Hematopoietic multipotent progenitor cell treated with erythropoietin and hydrocortisone succinate and interleukin-3 and kit ligand, for 15 days (in vitro differentiated cells): ENCODE data around the gene MILR1.
"Not testable (repeated sequence)": the region's sequence is repeated elsewhere in the genome, so short reads cannot be mapped to it uniquely, and the experiment has no call there.

Experiments
- DNase-seq: peaks from one replicate; pipeline ENCODE4 v3.0.0-alpha.2; 2015; ENCODE audit warnings: low spot score

MILR1 gene

GRCh38 chr17:64472564-64472963 is 23.6 kb downstream of the MILR1 start:
- DNase-seq, result no peak

- DNase-seq, result no peak
These were observed 28.9 kb downstream of the MILR1 start for GRCh38 chr17:64477849-64478248.

GRCh38 chr17:64480951-64481350 is 32.0 kb downstream of the MILR1 start:
- no peak for DNase-seq

GRCh38 chr17:64484380-64484779 is 35.5 kb downstream of the MILR1 start:
- no peak for DNase-seq

GRCh38 chr17:64488301-64488700 is 39.4 kb downstream of the MILR1 start:
- DNase-seq, result no peak

GRCh38 chr17:64491034-64491860 is 42.3 kb downstream of the MILR1 start:
- peak; percentile 51 for DNase-seq

GRCh38 chr17:64491994-64492393 is 43.1 kb downstream of the MILR1 start:
- DNase-seq, result no peak

- DNase-seq, result peak; percentile 65
These were observed 43.7 kb downstream of the MILR1 start for GRCh38 chr17:64492481-64493109.

GRCh38 chr17:64494121-64494520 is 45.2 kb downstream of the MILR1 start:
- DNase-seq, result no peak

GRCh38 chr17:64495300-64495699 is 46.4 kb downstream of the MILR1 start:
- DNase-seq, result not testable (repeated sequence)

GRCh38 chr17:64496348-64496785 is 47.5 kb downstream of the MILR1 start:
- DNase-seq, result no peak

- DNase-seq, result peak; percentile 92
These were observed 48.1 kb downstream of the MILR1 start, which contains the start of gene POLG2 for GRCh38 chr17:64496786-64497564. Gene POLG2, minus strand, starts transcription at chr17:64497054. Its CDS starts 86 bp downstream, at chr17:64496968.

GRCh38 chr17:64497565-64498035 is 48.7 kb downstream of the MILR1 start:
- DNase-seq, result no peak

GRCh38 chr17:64498308-64499203 is 49.6 kb downstream of the MILR1 start:
- no peak for DNase-seq

GRCh38 chr17:64499805-64500486 is 51.0 kb downstream of the MILR1 start:
- DNase-seq, result no peak

GRCh38 chr17:64500487-64500859 is 51.6 kb downstream of the MILR1 start:
- DNase-seq, result no peak

- no peak for DNase-seq
These were observed 52.2 kb downstream of the MILR1 start for GRCh38 chr17:64500862-64501765.

GRCh38 chr17:64502021-64502420 is 53.1 kb downstream of the MILR1 start:
- no peak for DNase-seq

GRCh38 chr17:64502809-64503208 is 53.9 kb downstream of the MILR1 start:
- no peak for DNase-seq

- no peak for DNase-seq
These were observed 54.4 kb downstream of the MILR1 start for GRCh38 chr17:64503341-64503740.
